Fibroblast of the aortic adventitia (primary cell): ENCODE measurements around the gene MMD. TPM values are rescaled to one million over a fixed set of nuclear protein-coding genes. Genes with fewer than 3 reads are reported as not detected.
A peak's percentile ranks its signal among the peaks of the same experiment; 100 is the strongest.
"Not testable (repeated sequence)": the region's sequence is repeated elsewhere in the genome, so short reads cannot be mapped to it uniquely, and the experiment has no call there.

ENCODE experiments used
- DNase-seq: peaks from one replicate; pipeline ENCODE4 v3.0.0-alpha.2; 2010; ENCODE audit warnings: low read depth
- H3K4me3 ChIP-seq: 2 replicates; pipeline ENCODE4 v1.5.1; 2011; ENCODE audit warnings: low read depth, mild to moderate bottlenecking, control low read depth, low read length, moderate library complexity
- total RNA-seq: library from RNA; depleted of rRNA; stranded (reverse); fragments of >200 nt; gene quantifications from 2 replicates; pipeline ENCODE4 v1.2.3, GENCODE V29; 2012; ENCODE audit warnings: low replicate concordance
- TF ChIP-seq, protein P1 (sequence below): IDR thresholded peaks from 2 replicates; pipeline ENCODE4 v1.5.1; 2011; ENCODE audit warnings: mild to moderate bottlenecking, low read length, control low read depth, inconsistent platforms; ENCODE audit not compliant: insufficient read depth

Gene MMD
- total RNA-seq, 1 donor, result 19.5 TPM

DNA sequence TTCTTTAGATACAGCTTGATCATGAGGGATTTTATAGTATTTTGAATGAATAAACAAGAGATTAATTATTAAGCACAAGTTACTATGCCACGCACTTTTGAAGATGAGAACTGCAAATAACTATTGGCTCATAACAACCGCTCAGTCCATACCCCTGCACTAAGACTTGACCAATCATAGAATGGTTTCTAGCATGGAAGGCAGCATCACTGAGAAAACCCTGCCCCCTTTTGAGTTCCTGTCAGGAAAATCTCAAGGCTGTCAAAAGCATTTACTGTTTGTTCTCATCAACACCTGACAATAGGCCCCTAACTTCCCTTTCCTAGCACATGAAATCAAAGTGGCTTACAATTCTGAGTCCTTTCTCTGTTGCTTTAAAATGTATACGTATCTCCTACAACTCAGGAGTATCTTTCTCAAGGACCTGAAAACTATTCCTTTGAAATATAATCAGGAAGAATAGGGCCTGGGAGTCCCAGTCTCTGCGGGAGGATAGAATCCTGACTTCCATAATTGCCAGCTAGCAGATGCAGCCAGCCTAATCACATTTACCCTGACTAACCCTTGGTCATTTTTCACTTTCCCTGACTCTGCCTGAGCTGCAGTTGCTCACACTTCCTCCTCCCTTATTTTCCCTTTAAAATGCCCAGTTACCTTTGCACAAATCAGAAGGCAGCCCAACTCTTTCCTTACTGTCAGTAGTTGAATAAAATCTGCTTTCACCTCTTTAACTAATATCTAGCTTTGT lies 9.1 kb upstream of the MMD start:
- H3K4me3 ChIP-seq, result no peak overlapping the region
- TF ChIP-seq, protein P1, sequence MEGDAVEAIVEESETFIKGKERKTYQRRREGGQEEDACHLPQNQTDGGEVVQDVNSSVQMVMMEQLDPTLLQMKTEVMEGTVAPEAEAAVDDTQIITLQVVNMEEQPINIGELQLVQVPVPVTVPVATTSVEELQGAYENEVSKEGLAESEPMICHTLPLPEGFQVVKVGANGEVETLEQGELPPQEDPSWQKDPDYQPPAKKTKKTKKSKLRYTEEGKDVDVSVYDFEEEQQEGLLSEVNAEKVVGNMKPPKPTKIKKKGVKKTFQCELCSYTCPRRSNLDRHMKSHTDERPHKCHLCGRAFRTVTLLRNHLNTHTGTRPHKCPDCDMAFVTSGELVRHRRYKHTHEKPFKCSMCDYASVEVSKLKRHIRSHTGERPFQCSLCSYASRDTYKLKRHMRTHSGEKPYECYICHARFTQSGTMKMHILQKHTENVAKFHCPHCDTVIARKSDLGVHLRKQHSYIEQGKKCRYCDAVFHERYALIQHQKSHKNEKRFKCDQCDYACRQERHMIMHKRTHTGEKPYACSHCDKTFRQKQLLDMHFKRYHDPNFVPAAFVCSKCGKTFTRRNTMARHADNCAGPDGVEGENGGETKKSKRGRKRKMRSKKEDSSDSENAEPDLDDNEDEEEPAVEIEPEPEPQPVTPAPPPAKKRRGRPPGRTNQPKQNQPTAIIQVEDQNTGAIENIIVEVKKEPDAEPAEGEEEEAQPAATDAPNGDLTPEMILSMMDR, result no peak
- DNase-seq, result no peak

DNA sequence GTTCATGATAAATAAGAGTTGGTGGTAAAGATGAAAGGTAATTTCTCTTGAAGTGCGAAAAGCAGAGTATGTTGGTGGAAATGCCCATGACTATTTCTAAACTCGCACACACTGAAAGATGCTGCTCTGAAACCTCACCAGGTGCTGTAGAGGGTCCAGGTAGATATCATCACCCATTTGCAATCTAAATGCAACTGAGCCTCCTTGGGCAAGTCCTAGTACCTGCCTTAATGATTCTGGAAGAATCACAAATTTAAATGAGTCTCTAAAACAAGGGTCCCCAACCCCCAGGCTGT lies 5.9 kb upstream of the MMD start:
- DNase-seq, result no peak
- TF ChIP-seq, protein P1, result no peak
- H3K4me3 ChIP-seq, result no peak overlapping the region

DNA sequence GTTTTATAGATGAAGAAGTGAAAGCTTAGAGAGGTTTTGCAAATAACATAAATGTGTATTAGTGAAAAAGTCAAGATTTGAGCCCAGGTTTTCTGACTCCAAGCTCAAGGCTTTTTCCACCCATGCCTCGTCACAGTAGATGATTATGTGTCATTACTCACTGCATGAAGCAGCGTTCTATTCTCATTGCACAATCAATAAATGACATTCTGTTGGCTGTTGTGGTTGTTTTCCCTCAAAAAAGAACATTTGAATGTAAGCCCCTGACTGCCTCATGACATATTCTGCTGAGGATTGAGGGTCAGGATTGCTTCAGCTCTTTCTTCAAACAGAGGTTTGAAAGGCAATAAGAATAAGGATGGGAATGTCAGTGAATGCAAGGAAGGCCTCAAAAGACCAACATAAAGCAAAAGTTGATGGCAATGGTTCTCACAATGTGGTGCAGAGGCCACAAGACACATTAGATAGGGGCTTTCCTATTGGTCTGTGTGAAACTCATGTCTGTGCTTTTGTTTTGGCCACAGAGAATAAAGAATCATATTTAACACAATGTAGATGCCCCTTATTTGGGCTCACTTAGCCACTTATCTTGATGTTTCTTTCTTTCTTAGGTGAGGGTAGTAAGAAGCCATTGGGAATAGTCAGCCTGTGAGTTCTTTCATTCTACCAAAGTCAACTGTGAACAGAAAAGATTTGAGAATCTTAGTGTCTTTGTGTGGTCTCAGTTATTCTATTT lies 5.4 kb upstream of the MMD start:
- peak; percentile 52 for DNase-seq
- no peak overlapping the region for H3K4me3 ChIP-seq
- TF ChIP-seq, protein P1, result no peak

DNA sequence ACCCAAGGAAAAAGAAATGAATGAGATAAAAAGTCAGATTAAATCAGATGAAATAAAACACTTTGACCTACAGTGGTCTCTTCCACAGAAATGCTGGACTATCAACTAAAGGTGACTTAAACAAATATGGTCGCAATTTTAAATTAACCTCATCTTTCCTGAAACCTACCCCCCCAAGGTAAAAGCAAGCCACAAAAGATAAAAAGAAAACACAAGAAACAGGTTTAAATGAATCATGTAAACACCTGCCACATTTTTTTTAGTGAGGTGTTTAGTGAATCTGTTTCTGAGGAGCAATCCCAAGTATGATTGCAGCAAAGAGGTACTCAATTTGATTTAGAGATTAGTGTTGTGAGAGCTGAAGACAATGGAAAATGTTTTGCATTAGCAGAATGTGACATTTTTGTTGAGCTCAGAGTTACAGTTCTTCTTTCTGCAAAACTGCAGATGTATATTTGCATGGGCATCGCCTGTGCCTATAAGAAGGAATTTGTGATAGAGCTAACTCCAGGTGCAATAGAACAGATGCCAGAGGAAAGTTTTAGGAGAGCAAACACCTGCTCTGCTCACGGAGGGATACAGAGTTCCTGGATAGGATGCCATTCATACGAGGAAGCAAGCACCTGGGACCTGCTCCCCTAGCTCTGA lies 3.4 kb upstream of the MMD start:
- TF ChIP-seq, protein P1, result no peak
- no peak for DNase-seq
- no peak overlapping the region for H3K4me3 ChIP-seq

DNA sequence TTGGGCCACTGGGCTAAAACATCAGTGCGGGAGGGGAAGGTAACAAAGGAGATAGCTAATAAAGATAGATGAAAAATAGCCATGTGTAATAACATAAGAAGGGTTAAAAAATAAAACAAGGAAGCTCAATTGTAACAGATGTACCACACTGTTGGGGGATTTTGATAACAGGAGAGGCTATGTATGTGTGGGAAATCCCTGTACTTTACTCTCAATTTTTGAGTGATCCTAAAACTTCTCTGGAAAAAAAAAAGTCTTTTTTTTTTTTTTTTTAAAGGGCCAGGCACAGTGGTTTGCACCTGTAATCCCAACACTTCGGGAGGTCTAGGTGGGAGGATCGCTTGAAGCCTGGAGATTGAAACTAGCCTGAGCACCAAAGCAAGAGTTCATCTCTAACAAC lies 1.9 kb upstream of the MMD start:
- TF ChIP-seq, protein P1, result no peak
- no peak for DNase-seq
- H3K4me3 ChIP-seq, result no peak overlapping the region

DNA sequence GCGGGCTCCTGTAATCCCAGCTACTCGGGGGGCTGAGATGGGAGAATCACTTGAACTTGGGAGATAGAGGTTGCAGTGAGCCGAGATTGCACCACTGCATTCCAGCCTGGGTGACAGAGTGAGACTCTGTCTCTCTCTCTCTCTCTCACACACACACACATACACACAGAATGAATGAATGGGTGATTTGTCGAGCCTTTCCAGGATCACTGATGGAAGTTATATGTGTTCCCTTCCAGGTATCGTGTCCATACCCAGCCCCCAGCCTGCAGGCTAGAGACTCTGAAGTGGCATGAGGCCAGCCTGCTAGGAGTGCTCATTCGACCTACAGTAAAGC lies 1.2 kb upstream of the MMD start:
- DNase-seq, H3K4me3 ChIP-seq: not testable (repeated sequence)

DNA sequence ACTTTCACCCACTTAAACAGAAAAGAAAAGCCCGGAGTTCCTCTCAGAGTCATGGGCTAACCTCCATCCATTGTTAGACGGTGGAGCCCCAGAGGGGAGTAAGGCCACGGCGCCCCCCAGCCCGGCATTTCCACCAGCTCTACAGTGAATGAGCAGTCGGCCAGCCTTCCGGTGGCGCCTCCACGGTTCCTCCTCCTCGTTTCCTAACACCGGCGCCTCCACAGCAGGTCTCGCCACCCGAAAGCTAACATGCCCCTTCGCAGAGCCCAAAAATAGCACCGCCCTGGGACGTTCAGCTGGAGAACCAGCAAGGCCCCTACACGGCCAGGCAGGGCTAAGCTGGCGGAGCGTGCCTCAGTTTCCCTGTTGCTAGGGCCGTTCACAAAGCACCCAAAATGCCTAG lies 858 bp downstream of the MMD start:
- peak overlapping the region; percentile 88 for H3K4me3 ChIP-seq
- TF ChIP-seq, protein P1, result no peak
- DNase-seq, result no peak
